Mesangial cell (primary cell): ENCODE measurements around the gene SOX1. TPM values are rescaled to one million over a fixed set of nuclear protein-coding genes. Genes with fewer than 3 reads are reported as not detected.

ENCODE experiments used
- total RNA-seq: library from RNA; depleted of rRNA; stranded (reverse); fragments of >200 nt; gene quantifications from 2 replicates; pipeline ENCODE4 v1.2.3, GENCODE V29; 2015

SOX1 gene
- not detected in 2 replicates for total RNA-seq

GRCh38 chr13:112067116-112067741 is at the start of gene SOX1:
TSS of gene SOX1 (plus strand) at chr13:112067149. CDS start at chr13:112067659, 510 bp downstream.

